ENCODE measurements around the gene RAVER1.

DNA sequence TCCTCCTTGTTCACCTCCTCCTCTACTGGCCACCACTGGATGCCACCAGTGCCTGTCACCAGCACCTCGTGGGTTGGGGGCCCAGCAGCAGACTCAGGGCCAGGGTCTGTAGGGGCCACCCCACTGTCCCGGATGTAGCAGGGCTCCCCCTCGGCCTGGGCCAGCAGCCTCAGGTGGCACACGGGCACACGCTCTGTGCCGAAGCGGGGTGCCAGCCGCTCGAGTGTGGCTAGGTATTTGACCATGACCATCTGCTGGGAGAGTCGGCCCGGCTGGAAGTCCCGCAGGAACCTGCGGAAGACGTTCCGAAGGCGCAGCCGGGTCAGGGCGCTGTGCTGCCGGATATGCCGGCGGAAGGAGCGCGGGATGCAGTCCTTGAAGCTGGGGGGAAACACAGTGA is 32.2 kb upstream of the RAVER1 start:
- TF ChIP-seq, protein P1, sequence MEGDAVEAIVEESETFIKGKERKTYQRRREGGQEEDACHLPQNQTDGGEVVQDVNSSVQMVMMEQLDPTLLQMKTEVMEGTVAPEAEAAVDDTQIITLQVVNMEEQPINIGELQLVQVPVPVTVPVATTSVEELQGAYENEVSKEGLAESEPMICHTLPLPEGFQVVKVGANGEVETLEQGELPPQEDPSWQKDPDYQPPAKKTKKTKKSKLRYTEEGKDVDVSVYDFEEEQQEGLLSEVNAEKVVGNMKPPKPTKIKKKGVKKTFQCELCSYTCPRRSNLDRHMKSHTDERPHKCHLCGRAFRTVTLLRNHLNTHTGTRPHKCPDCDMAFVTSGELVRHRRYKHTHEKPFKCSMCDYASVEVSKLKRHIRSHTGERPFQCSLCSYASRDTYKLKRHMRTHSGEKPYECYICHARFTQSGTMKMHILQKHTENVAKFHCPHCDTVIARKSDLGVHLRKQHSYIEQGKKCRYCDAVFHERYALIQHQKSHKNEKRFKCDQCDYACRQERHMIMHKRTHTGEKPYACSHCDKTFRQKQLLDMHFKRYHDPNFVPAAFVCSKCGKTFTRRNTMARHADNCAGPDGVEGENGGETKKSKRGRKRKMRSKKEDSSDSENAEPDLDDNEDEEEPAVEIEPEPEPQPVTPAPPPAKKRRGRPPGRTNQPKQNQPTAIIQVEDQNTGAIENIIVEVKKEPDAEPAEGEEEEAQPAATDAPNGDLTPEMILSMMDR (IDR thresholded peaks at IDR 0.05): no peak
- TF ChIP-seq POLR2A (IDR thresholded peaks at IDR 0.05): no peak

All from thyroid gland (tissue), 4 donors.